Iris pigment epithelial cell (primary cell): ENCODE results near the gene ACSS1.
"Not testable (repeated sequence)": the region's sequence is repeated elsewhere in the genome, so short reads cannot be mapped to it uniquely, and the experiment has no call there.

Experiments used
- DNase-seq: peaks from one replicate; pipeline ENCODE4 v3.0.0-alpha.2; 2011; ENCODE audit warnings: low read depth

Gene ACSS1

GRCh38 chr20:25009218-25010145 is 48.5 kb downstream of the ACSS1 start:
- DNase-seq: no peak

GRCh38 chr20:25008388-25009217 is 49.3 kb downstream of the ACSS1 start:
- DNase-seq: no peak

GRCh38 chr20:25007491-25008305 is 50.2 kb downstream of the ACSS1 start:
- DNase-seq: no peak

GRCh38 chr20:25006431-25007167 is 51.3 kb downstream of the ACSS1 start:
- no peak for DNase-seq

- DNase-seq: no peak
Observed at GRCh38 chr20:25005661-25006060, 52.3 kb downstream of the ACSS1 start.

DNA sequence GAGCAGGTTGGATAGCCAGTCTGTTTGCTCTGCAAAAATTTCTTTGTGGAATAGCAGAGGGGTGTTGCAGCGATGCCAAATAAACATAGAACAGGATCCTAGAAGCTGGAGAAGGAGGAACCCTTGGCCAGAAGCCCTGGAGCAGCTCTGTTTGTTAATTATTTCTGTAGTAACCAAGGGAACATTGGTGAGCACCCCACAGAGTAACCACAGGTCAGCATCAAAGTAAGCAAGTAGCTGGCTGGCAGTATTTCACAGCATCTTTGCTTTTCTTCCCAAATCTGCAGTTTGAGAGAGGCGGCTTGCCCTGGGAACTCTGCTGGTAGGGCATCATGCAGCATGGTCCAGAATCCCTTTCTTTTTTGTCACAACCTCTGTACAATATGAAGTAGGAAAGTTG is 52.7 kb downstream of the ACSS1 start:
- DNase-seq: no peak

DNA sequence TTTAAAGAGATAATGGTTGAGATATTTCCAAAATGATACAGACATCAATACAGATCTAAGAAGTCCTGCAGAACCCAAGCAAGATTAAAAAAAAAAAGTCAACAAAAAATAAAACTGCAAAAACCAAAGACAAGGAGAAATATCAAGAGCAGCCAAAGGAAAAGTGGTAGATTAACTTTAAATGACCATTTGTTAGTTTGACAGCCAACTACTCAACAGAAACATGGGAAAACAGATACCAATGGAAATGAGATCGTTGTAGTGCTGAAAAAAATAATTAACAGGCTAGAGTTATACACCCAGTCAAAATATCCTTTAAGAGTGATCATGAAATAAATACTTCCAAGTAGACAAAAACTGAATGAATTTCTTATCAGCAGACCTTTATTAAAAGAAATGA is 54.9 kb downstream of the ACSS1 start:
- no peak for DNase-seq

GRCh38 chr20:25001323-25001722 is 56.6 kb downstream of the ACSS1 start:
- not testable (repeated sequence) for DNase-seq

- DNase-seq: peak; percentile 78
Observed at GRCh38 chr20:25000268-25000801, 57.6 kb downstream of the ACSS1 start.

DNA sequence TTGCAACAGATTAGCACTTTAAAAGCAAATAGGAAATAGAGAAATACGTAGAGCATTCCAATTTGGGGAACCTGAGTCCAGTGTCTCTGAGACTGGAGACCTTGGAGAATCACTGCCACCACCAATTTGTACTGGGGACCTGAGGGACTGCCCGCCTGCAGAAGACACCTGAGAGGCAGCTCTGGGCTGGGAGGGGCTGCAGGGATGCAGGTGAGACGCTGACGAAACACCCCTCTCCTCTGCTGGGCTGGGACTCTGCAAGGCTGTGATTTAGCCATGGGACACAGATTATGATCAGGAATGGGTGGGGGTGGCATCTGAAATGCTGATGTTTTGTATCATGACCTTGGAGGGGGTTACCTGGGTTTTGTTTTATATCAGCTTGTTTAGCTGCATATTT is 58.4 kb downstream of the ACSS1 start:
- DNase-seq: no peak

DNA sequence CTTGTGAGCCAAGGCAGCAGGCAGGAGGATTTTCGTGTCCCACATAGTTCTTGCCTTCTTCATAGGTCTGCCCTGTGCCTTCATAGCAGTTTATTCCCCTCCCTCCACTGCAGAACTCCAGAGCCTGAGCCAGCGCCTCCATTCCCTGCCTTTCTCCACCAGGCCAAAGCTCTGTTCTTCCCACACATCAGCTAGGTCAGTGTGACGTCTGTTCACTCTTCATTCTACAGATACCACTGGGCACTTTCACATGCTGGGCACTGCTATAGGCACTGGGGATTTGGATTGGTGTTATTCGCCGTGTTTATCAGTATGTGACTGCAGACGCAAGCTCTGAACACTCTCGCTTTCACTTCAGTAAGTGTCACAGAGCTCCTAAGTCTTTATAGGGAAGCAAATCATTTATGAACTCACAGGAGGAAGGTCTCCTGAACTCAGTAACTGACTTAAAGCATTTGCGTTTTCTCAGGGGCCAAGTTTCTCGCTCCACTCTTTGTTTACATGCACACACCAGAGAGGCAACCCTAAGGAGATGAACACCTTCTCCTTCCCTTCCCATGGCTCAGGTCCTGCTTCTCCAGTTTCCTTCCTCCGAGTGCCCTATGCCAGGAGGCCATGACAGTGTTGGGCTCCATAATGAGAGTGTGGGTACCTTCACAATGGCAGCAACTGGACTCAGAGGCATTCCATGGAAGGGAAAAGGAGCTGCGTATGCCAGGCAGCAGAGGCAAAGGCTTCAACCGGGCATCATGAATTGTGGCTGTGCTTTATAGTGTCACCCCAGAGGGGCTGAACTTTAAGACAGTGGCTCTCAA is 59.1 kb downstream of the ACSS1 start:
- no peak for DNase-seq

- no peak for DNase-seq
Observed at GRCh38 chr20:24998121-24998520, 59.8 kb downstream of the ACSS1 start.

DNA sequence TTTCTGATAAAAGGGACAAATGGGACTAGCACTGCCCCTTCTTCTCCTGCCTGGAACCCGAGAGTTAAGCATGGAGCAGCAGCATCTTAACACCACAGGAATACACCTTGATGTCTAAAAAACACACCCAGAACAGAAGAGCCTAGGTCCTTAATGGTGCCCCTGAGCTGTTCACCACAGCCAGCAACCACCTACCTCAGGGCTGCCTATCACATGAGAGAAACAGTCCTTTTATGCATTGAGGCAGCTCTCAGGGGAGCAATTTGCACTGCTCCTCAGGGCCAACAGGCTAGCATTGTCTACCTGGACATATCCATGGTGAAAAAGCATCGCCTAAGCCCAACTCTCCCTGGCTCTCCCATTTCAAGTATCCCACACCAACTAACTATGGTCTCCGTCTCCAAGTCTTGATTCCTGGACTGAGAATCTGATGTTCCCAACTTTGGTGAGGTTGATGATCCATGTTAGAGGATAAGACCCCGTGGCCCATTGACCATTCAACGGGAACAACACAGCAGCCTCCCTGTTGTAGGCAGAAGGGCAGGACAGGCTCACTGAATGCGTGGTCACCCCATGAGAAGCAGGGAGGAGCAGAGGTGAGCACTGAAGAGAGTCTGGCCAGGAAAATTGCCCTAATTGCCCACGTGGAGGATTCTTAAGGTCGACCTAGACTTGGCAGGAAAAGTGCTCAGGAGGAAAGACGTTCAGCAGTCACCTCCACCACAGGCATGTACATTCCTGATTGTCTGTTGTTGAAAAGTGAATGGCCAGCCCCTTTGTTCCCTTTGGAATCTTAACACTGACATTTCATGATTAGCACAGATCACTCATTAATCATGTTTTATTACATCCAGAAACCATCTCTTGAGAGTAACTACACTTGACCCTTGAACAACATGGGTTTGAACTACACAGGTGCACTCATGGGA is 61.2 kb downstream of the ACSS1 start:
- no peak for DNase-seq

DNA sequence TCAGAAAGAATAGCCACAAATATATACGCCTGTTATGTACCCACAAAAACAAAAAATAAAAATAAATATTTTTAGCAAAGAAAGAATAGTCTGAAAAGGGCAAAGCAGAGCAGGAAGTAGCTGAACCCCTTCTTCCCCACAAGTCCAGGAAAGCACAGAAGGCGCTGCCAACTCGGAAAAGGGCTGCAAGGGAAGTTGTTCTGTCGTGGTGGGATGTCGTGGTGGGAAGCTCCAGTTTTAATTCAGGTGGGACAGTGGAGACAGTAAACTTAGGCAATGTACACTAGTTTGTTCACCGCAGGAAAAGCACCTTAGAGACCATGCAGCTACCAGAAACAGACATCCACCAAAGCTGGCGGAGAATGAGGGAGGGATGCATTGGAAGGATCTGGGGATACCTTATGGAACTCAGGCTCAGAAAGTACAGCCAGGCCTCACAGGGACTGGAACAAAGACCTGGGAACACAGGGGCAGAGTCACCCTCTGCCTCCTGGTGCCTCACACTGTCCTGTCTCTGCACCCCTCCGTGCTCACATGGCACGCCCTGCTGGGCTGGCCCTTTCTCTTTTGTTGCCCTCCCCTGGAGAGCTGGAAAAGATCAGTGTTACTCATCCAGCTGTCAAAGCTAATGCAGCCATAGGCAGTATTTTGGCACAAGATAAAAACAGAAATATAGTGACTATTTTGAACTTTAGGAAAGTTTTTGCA is 62.0 kb downstream of the ACSS1 start:
- DNase-seq: no peak

DNA sequence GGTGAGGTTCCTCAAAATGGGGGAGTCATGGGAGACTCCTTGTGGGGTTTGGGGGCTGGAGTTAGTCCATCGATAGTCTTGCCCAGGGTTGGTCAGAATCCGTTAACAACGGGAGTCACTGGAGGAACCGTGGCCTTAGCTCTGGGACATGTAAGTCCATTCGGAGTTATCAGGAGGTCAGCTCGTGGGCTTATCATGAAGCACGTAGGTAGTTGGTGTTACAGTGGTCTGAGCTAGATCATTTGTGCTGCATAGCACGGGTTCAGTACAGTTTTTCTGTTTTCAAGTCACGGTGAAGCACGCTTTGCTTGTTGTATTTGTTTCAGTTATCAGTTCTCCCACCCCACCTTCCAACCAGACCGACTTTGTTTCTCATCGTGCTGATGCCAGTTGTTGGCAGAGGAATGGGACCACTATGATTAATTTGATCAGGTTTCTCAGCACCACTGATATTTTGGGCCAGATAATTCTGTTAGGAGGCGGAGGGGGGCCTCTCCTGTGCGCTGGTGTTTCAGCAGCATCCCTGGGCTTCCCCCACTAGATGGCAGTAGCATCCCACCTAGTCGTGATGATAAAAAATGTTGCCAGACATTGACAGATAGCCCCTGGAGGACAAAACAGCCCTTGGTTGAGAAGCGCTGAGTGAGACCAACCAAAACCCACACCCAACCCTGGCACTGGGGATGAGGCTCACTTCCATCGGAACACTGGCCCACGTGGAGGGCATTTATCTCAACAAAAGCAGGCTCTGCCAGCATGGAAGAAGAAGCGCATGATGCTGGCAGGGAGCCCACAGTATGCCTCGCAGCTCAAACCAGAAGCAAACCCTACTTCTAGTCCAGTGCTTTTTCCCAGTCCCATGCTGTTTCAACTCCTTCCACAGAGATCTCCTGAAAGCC is 63.2 kb downstream of the ACSS1 start:
- DNase-seq: peak; percentile 63

DNA sequence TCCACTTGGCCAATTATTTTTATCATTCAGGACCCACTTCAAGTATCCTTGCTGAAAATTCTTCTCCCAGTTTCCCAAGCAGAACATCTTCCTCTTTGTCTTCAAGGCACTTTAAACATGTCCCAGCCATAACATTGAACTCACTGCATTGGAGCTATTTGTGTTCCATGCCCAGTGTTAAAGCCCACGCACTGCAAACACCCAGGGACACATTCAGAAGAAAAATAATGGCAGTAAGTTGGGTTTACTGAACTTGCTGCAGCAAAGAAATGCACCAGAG is 63.8 kb downstream of the ACSS1 start:
- no peak for DNase-seq

DNA sequence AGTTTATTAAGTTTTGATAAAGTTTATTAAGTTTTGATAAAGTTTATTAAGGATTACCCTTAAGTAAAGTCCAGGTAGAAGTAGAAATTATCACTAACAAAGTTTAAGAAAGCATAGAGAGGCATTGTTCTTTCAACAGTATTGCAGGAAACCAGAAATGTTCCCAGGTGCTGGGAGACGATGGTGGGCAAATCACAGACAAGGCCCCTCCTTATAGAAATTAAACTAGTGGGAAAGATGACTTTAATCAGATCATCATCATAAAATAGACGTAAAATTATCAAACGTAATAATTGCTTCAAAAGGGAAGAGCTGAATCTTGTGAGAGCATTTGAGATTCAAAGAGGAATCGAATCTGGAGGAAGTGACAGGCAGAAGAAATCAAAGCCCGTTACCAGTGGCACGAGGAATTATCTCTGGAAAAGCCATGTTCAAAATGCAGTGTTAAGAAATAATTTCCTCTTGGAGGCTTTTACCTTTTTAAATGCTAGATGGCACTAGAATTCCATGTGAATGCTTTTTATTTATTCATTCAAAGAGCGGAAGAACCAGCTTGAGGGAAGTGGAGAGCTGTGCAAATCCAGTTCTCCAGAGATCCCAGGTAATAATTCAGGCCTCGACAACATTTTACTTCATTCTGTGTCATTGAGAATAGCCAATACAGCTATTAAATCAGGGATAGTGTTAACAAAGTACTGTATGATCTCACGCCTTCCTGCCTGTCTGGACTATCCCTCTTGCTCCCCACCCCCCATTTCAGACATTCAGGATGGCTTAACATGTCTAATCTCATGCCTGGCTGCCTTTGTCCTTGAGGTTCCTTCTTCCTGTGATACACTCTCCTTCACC is 64.4 kb downstream of the ACSS1 start:
- DNase-seq: peak; percentile 39
